D721Med (cell line): ENCODE data around the gene INPP5A.

Experiments
- DNase-seq: peaks from one replicate; pipeline ENCODE4 v3.0.0; 2011; ENCODE audit warnings: low spot score; ENCODE audit not compliant: insufficient read length
- FAIRE-seq: peaks from 2 replicates; lab custom pipeline; 2011; peaks lifted over from hg19 to GRCh38; lab: Jason Lieb, UNC
- TF ChIP-seq, protein P1 (sequence below): IDR thresholded peaks from 2 replicates; pipeline ENCODE4 v1.5.1; 2012; ENCODE audit warnings: mild to moderate bottlenecking, control low read depth; ENCODE audit not compliant: insufficient read depth; ENCODE audit errors: missing control alignments

INPP5A gene

DNA sequence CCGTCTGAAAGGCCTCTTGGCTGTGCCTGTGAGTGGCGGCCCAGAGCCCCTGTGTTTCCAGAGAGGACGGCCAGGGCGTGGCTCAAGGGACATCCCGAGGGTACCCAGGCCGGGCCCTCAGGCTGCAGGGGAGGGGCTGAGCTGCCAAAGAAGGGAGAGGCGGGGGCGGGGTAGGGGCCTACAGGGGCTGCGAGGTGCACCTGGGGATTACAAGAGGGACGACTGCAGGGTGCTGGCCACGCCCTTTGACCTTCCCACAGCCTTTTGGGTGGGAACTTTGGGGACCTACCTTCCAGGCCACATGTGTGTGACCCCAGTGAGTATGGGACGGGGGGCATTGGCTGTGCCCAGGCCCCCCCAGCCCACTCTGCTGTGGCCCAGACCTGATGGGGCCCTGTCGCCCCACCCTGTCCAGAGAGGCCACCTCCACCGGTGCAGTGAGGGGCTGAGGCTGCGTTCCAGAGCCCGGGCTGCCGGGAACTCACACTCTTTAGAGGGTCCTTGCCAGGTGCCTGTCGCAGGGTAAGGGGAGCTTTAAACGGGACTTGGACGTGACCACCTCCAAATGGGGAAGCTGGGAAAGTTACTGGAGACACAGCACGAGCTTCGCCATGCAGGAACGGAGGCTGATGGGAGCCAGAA is 267.3 kb downstream of the INPP5A start:
- no peak for DNase-seq
- FAIRE-seq = no peak
- TF ChIP-seq, protein P1, sequence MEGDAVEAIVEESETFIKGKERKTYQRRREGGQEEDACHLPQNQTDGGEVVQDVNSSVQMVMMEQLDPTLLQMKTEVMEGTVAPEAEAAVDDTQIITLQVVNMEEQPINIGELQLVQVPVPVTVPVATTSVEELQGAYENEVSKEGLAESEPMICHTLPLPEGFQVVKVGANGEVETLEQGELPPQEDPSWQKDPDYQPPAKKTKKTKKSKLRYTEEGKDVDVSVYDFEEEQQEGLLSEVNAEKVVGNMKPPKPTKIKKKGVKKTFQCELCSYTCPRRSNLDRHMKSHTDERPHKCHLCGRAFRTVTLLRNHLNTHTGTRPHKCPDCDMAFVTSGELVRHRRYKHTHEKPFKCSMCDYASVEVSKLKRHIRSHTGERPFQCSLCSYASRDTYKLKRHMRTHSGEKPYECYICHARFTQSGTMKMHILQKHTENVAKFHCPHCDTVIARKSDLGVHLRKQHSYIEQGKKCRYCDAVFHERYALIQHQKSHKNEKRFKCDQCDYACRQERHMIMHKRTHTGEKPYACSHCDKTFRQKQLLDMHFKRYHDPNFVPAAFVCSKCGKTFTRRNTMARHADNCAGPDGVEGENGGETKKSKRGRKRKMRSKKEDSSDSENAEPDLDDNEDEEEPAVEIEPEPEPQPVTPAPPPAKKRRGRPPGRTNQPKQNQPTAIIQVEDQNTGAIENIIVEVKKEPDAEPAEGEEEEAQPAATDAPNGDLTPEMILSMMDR = no peak

DNA sequence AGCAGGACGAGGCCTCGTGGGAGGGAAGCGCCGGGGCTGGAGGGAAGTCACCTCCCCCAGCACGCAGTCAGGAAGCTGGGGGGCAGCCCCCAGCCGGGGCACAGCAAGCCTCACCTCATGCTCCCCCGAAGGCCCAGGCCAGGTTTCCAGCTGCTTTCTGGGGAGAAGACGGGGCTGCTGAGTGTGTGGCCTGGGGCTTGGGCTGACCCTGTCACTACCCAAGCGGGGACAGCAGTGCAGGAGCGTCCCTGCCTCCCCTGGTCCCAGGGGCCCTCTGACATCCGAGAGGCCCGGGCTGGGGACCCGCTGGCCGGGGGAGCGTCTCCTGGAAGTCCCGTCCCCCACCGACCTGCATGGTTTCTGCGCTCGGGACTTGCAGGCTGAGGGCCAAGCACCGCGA is 268.0 kb downstream of the INPP5A start:
- no peak for FAIRE-seq
- TF ChIP-seq, protein P1 = no peak
- DNase-seq = no peak

DNA sequence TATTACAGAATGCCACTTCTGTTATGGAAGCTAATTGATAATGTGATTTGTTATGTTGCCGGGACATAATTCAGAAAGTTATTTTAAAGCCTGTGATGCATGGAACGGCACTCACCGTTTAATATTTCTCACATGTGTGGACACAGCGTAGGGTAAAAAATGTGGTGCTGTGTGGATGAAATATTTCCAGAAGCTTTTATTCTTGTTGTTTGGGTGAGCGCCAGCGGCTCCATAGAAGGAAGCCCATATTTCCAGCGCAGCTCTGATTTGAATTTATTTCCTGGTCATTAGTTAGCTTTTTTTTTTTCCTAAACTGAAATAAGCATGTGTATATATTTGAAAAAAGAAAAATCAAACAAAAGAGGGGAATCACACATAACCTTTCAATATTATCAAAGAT is 268.5 kb downstream of the INPP5A start:
- TF ChIP-seq, protein P1 = no peak
- FAIRE-seq = no peak
- no peak for DNase-seq

DNA sequence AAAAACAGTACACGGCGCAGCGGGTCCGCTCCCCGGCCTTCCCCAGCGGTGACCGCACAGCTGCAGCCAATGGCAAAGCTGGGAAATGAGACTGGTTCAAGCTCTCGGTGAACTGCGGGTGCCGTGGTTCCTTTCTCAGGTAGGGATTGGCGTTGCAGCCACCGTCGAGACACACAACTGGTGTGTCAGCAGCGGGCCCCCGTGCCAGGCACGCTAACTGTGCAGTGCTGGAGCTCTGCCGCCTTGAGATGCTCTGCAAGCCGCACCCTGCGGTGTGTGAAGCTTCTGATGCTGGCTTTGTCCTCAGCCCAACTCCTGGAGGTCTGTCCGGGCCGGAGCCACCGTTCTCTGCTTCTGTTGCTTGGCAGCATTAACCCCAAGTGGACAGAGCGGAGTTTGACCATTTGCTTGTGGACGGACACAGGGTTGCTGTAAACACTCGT is 269.0 kb downstream of the INPP5A start:
- DNase-seq (no peak), FAIRE-seq (no peak)
- TF ChIP-seq, protein P1 = no peak

DNA sequence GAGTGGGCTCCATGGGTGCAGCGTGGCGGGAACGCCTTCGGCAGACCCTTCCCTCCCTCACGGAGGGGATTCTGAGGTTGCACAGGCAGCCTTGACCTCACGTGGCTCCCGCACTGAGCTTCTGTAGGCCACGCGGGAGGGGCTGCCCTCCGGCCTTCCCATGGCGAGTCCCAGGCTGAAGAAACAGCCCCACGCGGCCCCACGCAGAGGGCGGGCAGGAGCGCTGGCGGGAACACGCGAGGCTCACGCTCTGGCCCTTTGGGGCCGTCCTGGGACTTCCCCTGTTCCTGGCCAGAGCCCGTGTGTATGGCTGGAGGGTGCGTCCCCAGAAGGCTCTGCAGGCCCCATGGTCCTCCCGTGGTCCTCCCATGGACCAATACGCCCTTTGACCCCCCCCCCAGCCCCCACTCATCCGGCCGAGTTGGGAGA is 270.0 kb downstream of the INPP5A start:
- FAIRE-seq (no peak), DNase-seq (no peak)
- TF ChIP-seq, protein P1 = no peak

DNA sequence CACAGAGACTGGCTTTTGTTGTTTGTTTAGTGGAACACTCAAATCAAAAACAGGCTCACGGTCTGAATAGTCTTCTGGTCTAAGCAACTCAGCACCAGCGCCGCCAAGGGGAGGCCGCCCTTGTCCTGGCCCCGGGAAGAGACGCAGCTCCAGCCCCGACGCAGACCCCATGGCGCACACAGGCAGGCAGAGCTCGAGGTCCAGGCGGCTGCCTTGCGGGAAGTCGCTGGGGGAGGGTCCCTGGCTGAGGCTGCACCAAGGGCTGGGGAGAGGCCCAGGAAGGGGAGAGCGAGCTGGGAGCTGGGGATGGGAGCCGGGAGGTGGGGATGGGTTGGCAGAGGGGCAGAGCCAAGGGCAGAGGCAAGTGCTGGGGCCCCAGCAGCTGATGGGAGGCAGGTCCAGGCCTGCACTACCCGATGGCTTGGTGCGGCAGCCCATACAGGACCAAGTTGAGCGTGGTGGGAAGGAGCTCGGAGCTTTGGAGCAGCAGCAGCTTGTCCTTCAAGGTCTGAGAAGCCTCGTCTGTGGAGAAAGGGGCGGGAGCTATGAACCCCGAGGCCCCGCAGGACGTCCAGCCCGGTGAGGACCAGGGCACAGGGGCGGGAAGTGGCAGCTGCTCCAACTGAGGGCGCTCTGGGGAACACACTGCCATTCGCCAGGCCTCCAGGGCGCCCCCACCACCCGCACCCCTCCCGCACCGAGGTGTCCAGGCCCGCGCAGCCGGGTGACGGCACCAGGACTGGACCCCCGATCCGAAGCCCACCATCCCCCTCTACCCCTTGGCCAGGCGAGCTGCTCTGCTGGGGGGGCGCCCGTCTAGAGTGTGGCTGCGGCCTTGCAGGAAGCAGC is 271.0 kb downstream of the INPP5A start:
- FAIRE-seq (no peak), DNase-seq (no peak)
- TF ChIP-seq, protein P1 = no peak
